ENCODE measurements around the gene MS4A7. TPM values are rescaled to one million over a fixed set of nuclear protein-coding genes. Genes with fewer than 3 reads are reported as not detected.

Gene MS4A7
- not detected in 2 replicates for total RNA-seq (2014; rRNA removed; shearing (Covaris generic))
- polyA plus RNA-seq (2016; fragmentation: Nextera tagmentation; extraction: Ambion mirVana), result not detected in 2 replicates

DNA sequence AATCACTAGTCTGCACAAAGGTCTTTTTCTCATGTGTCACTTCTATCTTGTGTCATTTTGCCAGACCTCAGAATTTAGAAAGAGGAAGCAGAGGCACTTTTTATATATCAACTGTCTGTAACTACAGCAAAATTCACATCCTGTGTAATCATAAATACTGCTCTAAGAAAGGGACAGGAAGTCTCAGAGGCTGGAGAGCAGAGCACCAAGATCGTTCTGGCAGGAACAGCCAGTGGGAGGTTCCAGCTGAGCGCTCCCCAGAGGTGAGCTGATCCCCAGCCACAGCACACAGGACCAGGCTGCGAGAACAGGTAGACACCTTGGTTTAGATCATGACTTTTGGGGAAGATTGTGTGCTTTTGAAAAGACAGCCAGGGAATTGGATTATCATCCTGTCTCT lies at the start of gene MS4A7:
Gene MS4A7 (plus strand): TSS at position 179 of the 400 bp plus-strand sequence. CDS start 4,610 bp downstream, outside the sequence.
- Histone ChIP-seq H3K36me3 (ENCODE audit: low read depth) (no peaks in the 10 kb centered on the region), H2AFZ (no peak within 1 kb of the TSS), H3K4me1 (ENCODE audit: insufficient read depth) (no peaks in the 10 kb centered on the region), H3K27me3 (replicated peaks; ENCODE audit: insufficient read depth) (no peaks in the 10 kb centered on the region), H3K4me2 (ENCODE audit: unreplicated experiment) (no peak within 1 kb of the TSS), H3K9me2 (ENCODE audit: insufficient read depth) (no peaks in the 10 kb centered on the region), H3K9me3 (ENCODE audit: low read depth) (no peaks in the 10 kb centered on the region), H3K27ac (no peak within 1 kb of the TSS), H3F3A (ENCODE audit: insufficient read depth) (no peaks in the 10 kb centered on the region), H3K9ac (no peak within 1 kb of the TSS), H3K79me2 (ENCODE audit: insufficient read depth) (no peaks in the 10 kb centered on the region), H4K20me1 (ENCODE audit: insufficient read depth) (no peaks in the 10 kb centered on the region), H3K4me3 (no peak within 1 kb of the TSS)
- no peak for DNase-seq
- no peak for TF ChIP-seq EZH2 (IDR thresholded peaks at IDR 0.05; ENCODE audit: insufficient read depth, poor library complexity, severe bottlenecking)
- no peak for TF ChIP-seq EZH2phosphoT487 (IDR thresholded peaks at IDR 0.05; ENCODE audit: insufficient read depth, low read depth)
- 21 to 25% methylated on average over 3 of the region's 3 CpGs for WGBS, 2 experiments (ENCODE audit: low coverage in 1 of 2, low lambda C conversion rate in 2 of 2, missing lambda C conversion rate in 2 of 2)
- in situ Hi-C loops (cut with MboI), result no loop called here

- no peaks in the 10 kb centered on the region for H3F3A ChIP-seq (ENCODE audit: insufficient read depth)
- H4K20me1 ChIP-seq (ENCODE audit: insufficient read depth), result no peaks in the 10 kb centered on the region
- WGBS, 2 experiments (ENCODE audit: low coverage in 1 of 2, low lambda C conversion rate in 2 of 2, missing lambda C conversion rate in 2 of 2), result 29 to 31% methylated on average over 3 of the region's 3 CpGs
- H3K79me2 ChIP-seq (ENCODE audit: insufficient read depth), result no peaks in the 10 kb centered on the region
- H2AFZ ChIP-seq, result no peak overlapping the region
- H3K9ac ChIP-seq, result no peak overlapping the region
- H3K9me3 ChIP-seq (ENCODE audit: low read depth), result no peaks in the 10 kb centered on the region
- in situ Hi-C loops (cut with MboI), result no loop called here
- TF ChIP-seq EZH2 (IDR thresholded peaks at IDR 0.05; ENCODE audit: insufficient read depth, poor library complexity, severe bottlenecking), result no peak
- TF ChIP-seq EZH2phosphoT487 (IDR thresholded peaks at IDR 0.05; ENCODE audit: insufficient read depth, low read depth), result no peak
- no peak overlapping the region for H3K27ac ChIP-seq
- no peaks in the 10 kb centered on the region for H3K36me3 ChIP-seq (ENCODE audit: low read depth)
- H3K27me3 ChIP-seq (replicated peaks; ENCODE audit: insufficient read depth), result no peaks in the 10 kb centered on the region
- H3K4me1 ChIP-seq (ENCODE audit: insufficient read depth), result no peaks in the 10 kb centered on the region
- no peak overlapping the region for H3K4me3 ChIP-seq
- H3K9me2 ChIP-seq (ENCODE audit: insufficient read depth), result no peaks in the 10 kb centered on the region
- no peak overlapping the region for H3K4me2 ChIP-seq (ENCODE audit: unreplicated experiment)
- no peak for DNase-seq
Measured at GRCh38 chr11:60332846-60333245, 45.5 kb upstream of the MS4A7 start.

GRCh38 chr11:60334005-60334620 lies 44.2 kb upstream of the MS4A7 start:
- TF ChIP-seq EZH2phosphoT487 (IDR thresholded peaks at IDR 0.05; ENCODE audit: insufficient read depth, low read depth) (no peak), EZH2 (IDR thresholded peaks at IDR 0.05; ENCODE audit: insufficient read depth, poor library complexity, severe bottlenecking) (no peak)
- DNase-seq, result peak; percentile 55
- Histone ChIP-seq H3K4me1 (ENCODE audit: insufficient read depth) (no peaks in the 10 kb centered on the region), H3K4me3 (no peak overlapping the region), H3K9me2 (ENCODE audit: insufficient read depth) (no peaks in the 10 kb centered on the region), H3F3A (ENCODE audit: insufficient read depth) (no peaks in the 10 kb centered on the region), H3K27me3 (replicated peaks; ENCODE audit: insufficient read depth) (no peaks in the 10 kb centered on the region), H3K36me3 (ENCODE audit: low read depth) (no peaks in the 10 kb centered on the region), H3K27ac (no peak overlapping the region), H2AFZ (no peak overlapping the region), H3K9me3 (ENCODE audit: low read depth) (no peaks in the 10 kb centered on the region), H3K79me2 (ENCODE audit: insufficient read depth) (no peaks in the 10 kb centered on the region), H3K4me2 (ENCODE audit: unreplicated experiment) (no peak overlapping the region), H3K9ac (no peak overlapping the region), H4K20me1 (ENCODE audit: insufficient read depth) (no peaks in the 10 kb centered on the region)
- in situ Hi-C loops (cut with MboI), result no loop called here
- 0 to 8% methylated on average over 2 of the region's 2 CpGs for WGBS, 2 experiments (ENCODE audit: low coverage in 1 of 2, low lambda C conversion rate in 2 of 2, missing lambda C conversion rate in 2 of 2)

DNA sequence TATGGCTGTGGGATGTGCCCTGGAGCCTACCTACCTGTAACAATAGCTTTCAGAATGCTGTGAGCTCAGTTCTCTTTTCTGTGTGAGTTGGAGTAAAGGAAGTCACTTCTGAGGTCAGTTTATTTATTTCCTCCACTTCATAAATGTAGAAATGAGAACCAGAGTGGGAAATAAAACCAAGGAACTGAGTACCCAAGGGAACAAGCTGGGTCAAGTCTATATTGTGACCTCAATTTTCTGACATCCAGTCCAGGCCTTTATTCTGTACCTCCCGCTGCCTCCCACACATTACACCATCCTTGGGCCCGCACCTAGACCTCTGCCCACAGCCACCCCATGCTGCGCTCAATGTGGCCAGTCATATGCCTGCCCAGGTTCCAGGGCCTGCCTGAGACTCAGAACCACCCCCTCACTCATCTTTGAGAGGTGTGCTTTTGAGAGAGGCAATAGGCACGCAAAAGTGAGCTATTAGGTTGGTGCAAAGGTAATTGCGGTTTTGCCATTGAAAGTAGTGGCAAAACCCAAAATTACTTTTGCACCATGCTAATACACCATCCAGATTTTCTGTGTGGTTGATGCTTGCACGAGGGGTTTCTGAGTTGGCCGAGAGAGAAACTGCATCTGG lies 41.5 kb upstream of the MS4A7 start:
- no peak for DNase-seq

More for the DNA sequence above, 41.5 kb upstream of the MS4A7 start:
- Histone ChIP-seq H3K36me3 (ENCODE audit: low read depth) (no peaks in the 10 kb centered on the region), H3K9me2 (ENCODE audit: insufficient read depth) (no peaks in the 10 kb centered on the region), H3F3A (ENCODE audit: insufficient read depth) (no peaks in the 10 kb centered on the region), H3K27ac (no peak overlapping the region), H4K20me1 (ENCODE audit: insufficient read depth) (no peaks in the 10 kb centered on the region), H3K4me2 (ENCODE audit: unreplicated experiment) (no peak overlapping the region), H3K4me1 (ENCODE audit: insufficient read depth) (no peaks in the 10 kb centered on the region), H3K79me2 (ENCODE audit: insufficient read depth) (no peaks in the 10 kb centered on the region), H3K27me3 (replicated peaks; ENCODE audit: insufficient read depth) (no peaks in the 10 kb centered on the region), H3K4me3 (no peak overlapping the region), H3K9me3 (ENCODE audit: low read depth) (no peaks in the 10 kb centered on the region), H2AFZ (no peak overlapping the region), H3K9ac (no peak overlapping the region)
- in situ Hi-C loops (cut with MboI), result no loop called here
- TF ChIP-seq EZH2 (IDR thresholded peaks at IDR 0.05; ENCODE audit: insufficient read depth, poor library complexity, severe bottlenecking), result no peak
- TF ChIP-seq EZH2phosphoT487 (IDR thresholded peaks at IDR 0.05; ENCODE audit: insufficient read depth, low read depth), result no peak
- 18 to 33% methylated on average over 7 of the region's 7 CpGs for WGBS, 2 experiments (ENCODE audit: low coverage in 1 of 2, low lambda C conversion rate in 2 of 2, missing lambda C conversion rate in 2 of 2)

Data from GM23248 (cell line).